ENCODE measurements around the gene POP7.

DNA sequence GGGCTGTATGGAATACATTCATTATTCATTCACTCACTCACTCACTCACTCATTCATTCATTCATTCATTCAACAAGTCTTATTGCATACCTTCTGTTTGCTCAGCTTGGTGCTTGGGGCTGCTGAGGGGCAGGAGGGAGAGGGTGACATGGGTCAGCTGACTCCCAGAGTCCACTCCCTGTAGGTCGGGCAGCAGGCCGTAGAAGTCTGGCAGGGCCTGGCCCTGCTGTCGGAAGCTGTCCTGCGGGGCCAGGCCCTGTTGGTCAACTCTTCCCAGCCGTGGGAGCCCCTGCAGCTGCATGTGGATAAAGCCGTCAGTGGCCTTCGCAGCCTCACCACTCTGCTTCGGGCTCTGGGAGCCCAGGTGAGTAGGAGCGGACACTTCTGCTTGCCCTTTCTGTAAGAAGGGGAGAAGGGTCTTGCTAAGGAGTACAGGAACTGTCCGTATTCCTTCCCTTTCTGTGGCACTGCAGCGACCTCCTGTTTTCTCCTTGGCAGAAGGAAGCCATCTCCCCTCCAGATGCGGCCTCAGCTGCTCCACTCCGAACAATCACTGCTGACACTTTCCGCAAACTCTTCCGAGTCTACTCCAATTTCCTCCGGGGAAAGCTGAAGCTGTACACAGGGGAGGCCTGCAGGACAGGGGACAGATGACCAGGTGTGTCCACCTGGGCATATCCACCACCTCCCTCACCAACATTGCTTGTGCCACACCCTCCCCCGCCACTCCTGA, 16.7 kb downstream of the POP7 start:
- TF ChIP-seq POLR2AphosphoS5 (IDR thresholded peaks at IDR 0.05; ENCODE audit: low read depth, low read length) (no peak), SIN3A (IDR thresholded peaks at IDR 0.05; ENCODE audit: borderline replicate concordance, insufficient read depth, low read depth, low read length) (no peak), TCF7L2 (IDR thresholded peaks at IDR 0.05; ENCODE audit: low read depth, low read length) (no peak)
- TF ChIP-seq, protein P1, sequence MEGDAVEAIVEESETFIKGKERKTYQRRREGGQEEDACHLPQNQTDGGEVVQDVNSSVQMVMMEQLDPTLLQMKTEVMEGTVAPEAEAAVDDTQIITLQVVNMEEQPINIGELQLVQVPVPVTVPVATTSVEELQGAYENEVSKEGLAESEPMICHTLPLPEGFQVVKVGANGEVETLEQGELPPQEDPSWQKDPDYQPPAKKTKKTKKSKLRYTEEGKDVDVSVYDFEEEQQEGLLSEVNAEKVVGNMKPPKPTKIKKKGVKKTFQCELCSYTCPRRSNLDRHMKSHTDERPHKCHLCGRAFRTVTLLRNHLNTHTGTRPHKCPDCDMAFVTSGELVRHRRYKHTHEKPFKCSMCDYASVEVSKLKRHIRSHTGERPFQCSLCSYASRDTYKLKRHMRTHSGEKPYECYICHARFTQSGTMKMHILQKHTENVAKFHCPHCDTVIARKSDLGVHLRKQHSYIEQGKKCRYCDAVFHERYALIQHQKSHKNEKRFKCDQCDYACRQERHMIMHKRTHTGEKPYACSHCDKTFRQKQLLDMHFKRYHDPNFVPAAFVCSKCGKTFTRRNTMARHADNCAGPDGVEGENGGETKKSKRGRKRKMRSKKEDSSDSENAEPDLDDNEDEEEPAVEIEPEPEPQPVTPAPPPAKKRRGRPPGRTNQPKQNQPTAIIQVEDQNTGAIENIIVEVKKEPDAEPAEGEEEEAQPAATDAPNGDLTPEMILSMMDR (IDR thresholded peaks at IDR 0.05) = no peak
- TF ChIP-seq, protein P2, sequence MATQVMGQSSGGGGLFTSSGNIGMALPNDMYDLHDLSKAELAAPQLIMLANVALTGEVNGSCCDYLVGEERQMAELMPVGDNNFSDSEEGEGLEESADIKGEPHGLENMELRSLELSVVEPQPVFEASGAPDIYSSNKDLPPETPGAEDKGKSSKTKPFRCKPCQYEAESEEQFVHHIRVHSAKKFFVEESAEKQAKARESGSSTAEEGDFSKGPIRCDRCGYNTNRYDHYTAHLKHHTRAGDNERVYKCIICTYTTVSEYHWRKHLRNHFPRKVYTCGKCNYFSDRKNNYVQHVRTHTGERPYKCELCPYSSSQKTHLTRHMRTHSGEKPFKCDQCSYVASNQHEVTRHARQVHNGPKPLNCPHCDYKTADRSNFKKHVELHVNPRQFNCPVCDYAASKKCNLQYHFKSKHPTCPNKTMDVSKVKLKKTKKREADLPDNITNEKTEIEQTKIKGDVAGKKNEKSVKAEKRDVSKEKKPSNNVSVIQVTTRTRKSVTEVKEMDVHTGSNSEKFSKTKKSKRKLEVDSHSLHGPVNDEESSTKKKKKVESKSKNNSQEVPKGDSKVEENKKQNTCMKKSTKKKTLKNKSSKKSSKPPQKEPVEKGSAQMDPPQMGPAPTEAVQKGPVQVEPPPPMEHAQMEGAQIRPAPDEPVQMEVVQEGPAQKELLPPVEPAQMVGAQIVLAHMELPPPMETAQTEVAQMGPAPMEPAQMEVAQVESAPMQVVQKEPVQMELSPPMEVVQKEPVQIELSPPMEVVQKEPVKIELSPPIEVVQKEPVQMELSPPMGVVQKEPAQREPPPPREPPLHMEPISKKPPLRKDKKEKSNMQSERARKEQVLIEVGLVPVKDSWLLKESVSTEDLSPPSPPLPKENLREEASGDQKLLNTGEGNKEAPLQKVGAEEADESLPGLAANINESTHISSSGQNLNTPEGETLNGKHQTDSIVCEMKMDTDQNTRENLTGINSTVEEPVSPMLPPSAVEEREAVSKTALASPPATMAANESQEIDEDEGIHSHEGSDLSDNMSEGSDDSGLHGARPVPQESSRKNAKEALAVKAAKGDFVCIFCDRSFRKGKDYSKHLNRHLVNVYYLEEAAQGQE (IDR thresholded peaks at IDR 0.05; ENCODE audit: insufficient read depth in 1 of 2, low read depth in 2 of 2, low read length in 1 of 2) = no peak
